ENCODE results near the gene KLHL26.
"Not testable (repeated sequence)": the region's sequence is repeated elsewhere in the genome, so short reads cannot be mapped to it uniquely, and the experiment has no call there.

The KLHL26 gene

GRCh38 chr19:18680148-18680547 is 43.3 kb downstream of the KLHL26 start:
- in situ Hi-C loops (cut with HindIII; ENCODE audit: low sequenced_read_pairs) = not testable (repeated sequence)

- in situ Hi-C loops (cut with HindIII; ENCODE audit: low sequenced_read_pairs) = no loop called here
These were observed 45.9 kb downstream of the KLHL26 start for GRCh38 chr19:18682807-18683108.

GRCh38 chr19:18683109-18683957 is 46.5 kb downstream of the KLHL26 start, which contains the start of gene CRTC1:
Gene CRTC1 (plus strand): TSS chr19:18683680. CDS start chr19:18683703, 23 bp downstream.
- in situ Hi-C loops (cut with HindIII; ENCODE audit: low sequenced_read_pairs) = no loop called here

- in situ Hi-C loops (cut with HindIII; ENCODE audit: low sequenced_read_pairs) = no loop called here
These were observed 47.3 kb downstream of the KLHL26 start for GRCh38 chr19:18683958-18684641.

GRCh38 chr19:18684642-18684993 is 47.8 kb downstream of the KLHL26 start:
- in situ Hi-C loops (cut with HindIII; ENCODE audit: low sequenced_read_pairs) = no loop called here

GRCh38 chr19:18685597-18686190 is 48.9 kb downstream of the KLHL26 start:
- in situ Hi-C loops (cut with HindIII; ENCODE audit: low sequenced_read_pairs) = no loop called here

- in situ Hi-C loops (cut with HindIII; ENCODE audit: low sequenced_read_pairs) = no loop called here
These were observed 51.1 kb downstream of the KLHL26 start for GRCh38 chr19:18687740-18688465.

- in situ Hi-C loops (cut with HindIII; ENCODE audit: low sequenced_read_pairs) = no loop called here
These were observed 59.2 kb downstream of the KLHL26 start for GRCh38 chr19:18696023-18696422.

- in situ Hi-C loops (cut with HindIII; ENCODE audit: low sequenced_read_pairs) = no loop called here
These were observed 60.9 kb downstream of the KLHL26 start for GRCh38 chr19:18697680-18698079.

- in situ Hi-C loops (cut with HindIII; ENCODE audit: low sequenced_read_pairs) = no loop called here
These were observed 61.7 kb downstream of the KLHL26 start for GRCh38 chr19:18698321-18699167.

GRCh38 chr19:18699403-18700054 is 62.7 kb downstream of the KLHL26 start:
- in situ Hi-C loops (cut with HindIII; ENCODE audit: low sequenced_read_pairs) = no loop called here

GRCh38 chr19:18700501-18701249 is 63.8 kb downstream of the KLHL26 start:
- in situ Hi-C loops (cut with HindIII; ENCODE audit: low sequenced_read_pairs) = no loop called here

- in situ Hi-C loops (cut with HindIII; ENCODE audit: low sequenced_read_pairs) = no loop called here
These were observed 64.4 kb downstream of the KLHL26 start for GRCh38 chr19:18701250-18701608.

- in situ Hi-C loops (cut with HindIII; ENCODE audit: low sequenced_read_pairs) = no loop called here
These were observed 67.2 kb downstream of the KLHL26 start for GRCh38 chr19:18704054-18704453.

- in situ Hi-C loops (cut with HindIII; ENCODE audit: low sequenced_read_pairs) = no loop called here
These were observed 68.1 kb downstream of the KLHL26 start for GRCh38 chr19:18704971-18705370.

- in situ Hi-C loops (cut with HindIII; ENCODE audit: low sequenced_read_pairs) = no loop called here
These were observed 71.8 kb downstream of the KLHL26 start for GRCh38 chr19:18708452-18709231.

- in situ Hi-C loops (cut with HindIII; ENCODE audit: low sequenced_read_pairs) = no loop called here
These were observed 72.7 kb downstream of the KLHL26 start for GRCh38 chr19:18709546-18709945.

GRCh38 chr19:18710186-18710585 is 73.4 kb downstream of the KLHL26 start:
- in situ Hi-C loops (cut with HindIII; ENCODE audit: low sequenced_read_pairs) = no loop called here
